GM23248 (cell line): ENCODE data around the gene EPM2A.

Experiments used
- EZH2 ChIP-seq: fragments of 200-600 bp; sonication (generic); IDR thresholded peaks from 2 replicates; pipeline ENCODE4 v1.6.1; 2018; ENCODE audit warnings: antibody characterized with exemption, mild to moderate bottlenecking; ENCODE audit not compliant: insufficient read depth, poor library complexity, severe bottlenecking
- EZH2phosphoT487 ChIP-seq: fragments of 200-600 bp; sonication (generic); IDR thresholded peaks from 2 replicates; pipeline ENCODE4 v1.6.1; 2018; ENCODE audit warnings: antibody characterized with exemption, moderate library complexity, mild to moderate bottlenecking, low read depth; ENCODE audit not compliant: insufficient read depth

DNA sequence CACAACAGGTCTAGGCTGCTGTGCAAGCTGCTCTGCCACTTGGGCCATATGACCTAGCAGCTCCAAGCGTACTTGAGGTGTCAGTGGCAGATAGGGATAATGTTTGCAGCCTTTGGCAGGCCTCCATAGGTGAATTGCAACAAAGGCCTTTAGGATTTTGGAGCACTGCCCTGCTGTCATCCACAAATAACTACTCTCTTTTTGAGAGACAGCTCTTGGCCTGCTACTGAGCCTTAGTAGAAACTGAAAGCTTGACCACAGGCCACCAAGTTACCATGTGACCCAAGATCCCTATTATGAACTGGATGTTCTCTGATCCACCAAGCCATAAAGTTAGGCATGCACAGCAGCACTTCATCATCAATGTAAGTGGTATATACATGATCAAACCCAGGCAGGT is 49.4 kb upstream of the EPM2A start:
- no peak for TF ChIP-seq EZH2phosphoT487
- no peak for TF ChIP-seq EZH2
